OCI-LY7 (cell line): ENCODE results near the gene TMC8.

ENCODE experiments used
- CTCF ChIP-seq: fragments of 200-600 bp; sonication (generic); conservative IDR thresholded peaks from 2 replicates; pipeline ENCODE4 v1.5.1; 2014; ENCODE audit warnings: mild to moderate bottlenecking, antibody characterized with exemption, low read length, moderate library complexity, mixed read lengths
- EZH2phosphoT487 ChIP-seq: fragments of 200-600 bp; sonication (generic); IDR thresholded peaks from 2 replicates; pipeline ENCODE4 v1.6.1; 2018; ENCODE audit warnings: low read depth, borderline replicate concordance, mild to moderate bottlenecking, mixed run types, antibody characterized with exemption, low read length, moderate library complexity, mixed read lengths

- TF ChIP-seq CTCF (no peak), EZH2phosphoT487 (no peak)
Measured at GRCh38 chr17:78180083-78180482, 49.5 kb downstream of the TMC8 start.
